ENCODE data around the gene SNRPD1.

DNA sequence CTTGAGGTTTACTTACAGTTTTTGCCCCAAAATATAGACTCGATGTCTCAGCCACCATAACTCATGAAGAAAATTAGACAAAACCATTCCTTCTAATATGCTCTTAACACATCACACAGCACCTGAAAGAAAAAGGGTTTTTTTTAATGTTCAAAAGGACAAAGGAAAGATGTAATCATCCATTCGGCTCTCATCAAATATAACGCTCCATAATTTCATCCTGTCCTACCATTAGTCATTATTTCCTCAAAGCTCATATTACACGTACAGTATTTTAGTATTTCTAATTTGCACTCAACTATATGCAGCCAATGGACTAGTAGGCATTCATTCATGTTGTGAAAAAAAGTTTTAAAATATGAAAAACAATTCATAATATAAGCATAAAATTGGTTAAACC lies 36.5 kb upstream of the SNRPD1 start:
- TF ChIP-seq, protein P1, sequence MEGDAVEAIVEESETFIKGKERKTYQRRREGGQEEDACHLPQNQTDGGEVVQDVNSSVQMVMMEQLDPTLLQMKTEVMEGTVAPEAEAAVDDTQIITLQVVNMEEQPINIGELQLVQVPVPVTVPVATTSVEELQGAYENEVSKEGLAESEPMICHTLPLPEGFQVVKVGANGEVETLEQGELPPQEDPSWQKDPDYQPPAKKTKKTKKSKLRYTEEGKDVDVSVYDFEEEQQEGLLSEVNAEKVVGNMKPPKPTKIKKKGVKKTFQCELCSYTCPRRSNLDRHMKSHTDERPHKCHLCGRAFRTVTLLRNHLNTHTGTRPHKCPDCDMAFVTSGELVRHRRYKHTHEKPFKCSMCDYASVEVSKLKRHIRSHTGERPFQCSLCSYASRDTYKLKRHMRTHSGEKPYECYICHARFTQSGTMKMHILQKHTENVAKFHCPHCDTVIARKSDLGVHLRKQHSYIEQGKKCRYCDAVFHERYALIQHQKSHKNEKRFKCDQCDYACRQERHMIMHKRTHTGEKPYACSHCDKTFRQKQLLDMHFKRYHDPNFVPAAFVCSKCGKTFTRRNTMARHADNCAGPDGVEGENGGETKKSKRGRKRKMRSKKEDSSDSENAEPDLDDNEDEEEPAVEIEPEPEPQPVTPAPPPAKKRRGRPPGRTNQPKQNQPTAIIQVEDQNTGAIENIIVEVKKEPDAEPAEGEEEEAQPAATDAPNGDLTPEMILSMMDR (IDR thresholded peaks at IDR 0.05; ENCODE audit: extremely low read depth in 1 of 2, insufficient read depth in 1 of 2, low read depth in 1 of 2, low read length in 2 of 2) = no peak
- TF ChIP-seq POLR2A (IDR thresholded peaks at IDR 0.05; ENCODE audit: low read depth, low read length) (no peak), POLR2AphosphoS5 (IDR thresholded peaks at IDR 0.05; ENCODE audit: insufficient read depth, low read depth, low read length) (no peak), EZH2 (IDR thresholded peaks at IDR 0.05; ENCODE audit: borderline replicate concordance, low read depth, low read length, severe bottlenecking) (no peak)
- TF ChIP-seq, protein P2, sequence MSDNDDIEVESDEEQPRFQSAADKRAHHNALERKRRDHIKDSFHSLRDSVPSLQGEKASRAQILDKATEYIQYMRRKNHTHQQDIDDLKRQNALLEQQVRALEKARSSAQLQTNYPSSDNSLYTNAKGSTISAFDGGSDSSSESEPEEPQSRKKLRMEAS (IDR thresholded peaks at IDR 0.05; ENCODE audit: insufficient read depth, insufficient read length) = no peak

Data from endothelial cell of umbilical vein (primary cell).